Hematopoietic multipotent progenitor cell (in vitro differentiated cells): ENCODE measurements around the gene SMYD2. TPM values are rescaled to one million over a fixed set of nuclear protein-coding genes. Genes with fewer than 3 reads are reported as not detected.

Experiments
- DNase-seq, 3 donors: peaks; one replicate each; pipeline ENCODE4 v3.0.0-alpha.2; 2011 to 2015; ENCODE audit warnings: low read depth in 2 of 3, low spot score in 2 of 3
- total RNA-seq: library from RNA; depleted of rRNA; stranded (reverse); fragments of >200 nt; gene quantifications from one replicate; pipeline ENCODE4 v1.2.3, GENCODE V29; 2012

The SMYD2 gene
- total RNA-seq, 1 donor, result 7.3 TPM

DNA sequence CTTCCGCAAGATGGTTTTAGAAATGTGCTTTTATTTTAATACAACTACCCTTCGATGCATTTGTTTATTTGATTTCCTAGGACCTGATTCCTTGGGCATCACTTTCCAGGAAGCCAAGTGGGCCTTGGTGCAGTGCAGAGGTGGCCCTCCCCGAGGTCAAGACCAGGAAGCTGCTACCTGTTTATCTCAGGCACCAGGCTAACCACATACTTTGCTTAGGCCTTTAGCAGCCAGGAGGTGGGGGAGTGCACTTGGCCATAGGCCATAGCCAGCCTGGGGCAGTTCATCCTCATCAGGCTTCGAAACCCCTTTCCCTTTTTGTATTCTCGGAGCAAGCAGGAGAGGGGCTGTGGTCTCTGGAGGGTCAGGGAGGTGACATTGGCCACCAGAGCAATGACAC, 45.4 kb downstream of the SMYD2 start:
- peak in 1 of 3 donors; percentile 44 for DNase-seq

DNA sequence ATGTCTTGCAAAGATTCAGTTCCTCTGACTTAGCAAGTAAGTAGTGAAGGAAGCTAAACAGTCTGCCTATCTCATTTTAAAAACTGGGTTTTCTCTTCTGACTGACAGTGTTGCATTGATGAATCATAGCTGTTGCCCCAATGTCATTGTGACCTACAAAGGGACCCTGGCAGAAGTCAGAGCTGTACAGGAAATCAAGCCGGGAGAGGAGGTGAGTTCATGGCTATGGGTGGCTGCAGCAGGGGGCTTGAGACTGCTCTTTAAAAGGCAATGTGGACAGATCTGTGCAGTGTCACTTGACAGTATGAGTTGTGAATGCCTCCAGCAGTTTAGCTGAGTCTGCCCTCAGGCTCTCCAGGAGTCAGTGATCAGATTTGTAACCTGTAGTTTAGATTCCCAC, 46.6 kb downstream of the SMYD2 start:
- DNase-seq, result peak in 1 of 3 donors; percentile 20

DNA sequence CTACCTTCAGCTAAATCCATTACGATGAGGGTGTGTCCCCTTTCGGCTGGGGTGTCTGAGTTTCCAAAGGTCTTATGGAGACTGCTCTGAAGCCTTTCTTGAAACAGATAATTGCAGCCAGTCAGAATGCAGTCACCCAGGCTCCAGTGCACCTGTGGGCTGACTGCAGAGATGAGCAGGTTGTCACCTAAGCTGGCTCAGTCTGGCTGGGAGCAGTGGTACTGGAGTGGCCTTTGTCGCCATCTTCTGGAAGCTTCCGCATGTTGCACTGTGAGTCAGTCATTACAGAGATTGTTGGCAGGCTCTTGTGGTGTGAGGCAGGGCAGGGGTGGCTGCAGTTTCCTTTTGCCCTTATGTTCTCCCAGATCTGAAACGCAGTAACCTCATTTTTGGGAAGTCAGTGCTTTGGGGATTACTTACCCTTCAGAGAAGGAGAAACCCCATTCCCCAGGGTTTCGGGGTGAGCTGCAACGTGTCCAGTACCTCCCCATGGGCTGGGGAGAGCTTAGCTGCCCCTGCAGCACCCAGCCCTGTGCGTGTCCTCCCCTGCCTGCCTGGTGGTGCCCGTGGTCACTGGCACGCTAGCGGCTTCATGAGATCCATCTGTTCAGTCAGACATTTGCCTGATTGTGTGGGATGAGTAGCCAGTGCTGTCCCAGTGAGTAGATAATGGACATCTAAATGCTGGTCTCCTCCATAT, 48.0 kb downstream of the SMYD2 start:
- peak; percentile 54 to 81 (median 66) for DNase-seq

DNA sequence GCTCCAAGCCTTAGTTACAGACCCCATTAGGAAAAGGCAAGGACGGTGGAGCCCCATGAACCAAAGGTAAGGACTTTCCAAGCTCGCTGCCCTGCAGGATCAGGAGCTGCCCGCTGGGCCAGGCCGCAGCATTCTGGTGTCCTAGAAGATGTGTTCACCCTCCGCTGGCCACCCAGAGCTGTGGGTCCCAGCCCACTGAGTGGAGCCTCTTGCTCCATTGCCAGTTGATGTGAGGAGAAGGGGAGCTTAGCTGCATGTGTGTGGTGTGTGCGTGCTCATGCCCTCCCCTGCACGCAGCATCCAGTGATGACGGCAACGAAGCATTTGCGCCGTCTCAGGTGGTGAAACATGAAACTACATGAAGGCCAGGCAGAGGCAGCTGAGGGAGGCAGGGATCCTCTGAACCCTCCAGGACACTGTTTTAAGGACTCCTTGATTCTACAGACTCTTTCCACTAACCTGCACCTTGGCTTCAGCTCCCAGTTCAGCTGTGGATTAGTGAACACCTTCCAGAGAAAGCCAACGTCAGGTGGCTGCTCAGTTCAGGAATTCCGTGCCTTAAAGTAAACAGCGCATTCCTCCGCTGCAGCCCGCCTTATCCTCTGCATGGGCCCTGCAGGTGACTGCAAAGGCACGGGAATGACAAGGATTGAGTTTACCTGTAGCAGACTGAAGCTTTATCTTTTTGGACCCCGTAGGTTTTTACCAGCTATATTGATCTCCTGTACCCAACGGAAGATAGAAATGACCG, 48.7 kb downstream of the SMYD2 start:
- no peak for DNase-seq

DNA sequence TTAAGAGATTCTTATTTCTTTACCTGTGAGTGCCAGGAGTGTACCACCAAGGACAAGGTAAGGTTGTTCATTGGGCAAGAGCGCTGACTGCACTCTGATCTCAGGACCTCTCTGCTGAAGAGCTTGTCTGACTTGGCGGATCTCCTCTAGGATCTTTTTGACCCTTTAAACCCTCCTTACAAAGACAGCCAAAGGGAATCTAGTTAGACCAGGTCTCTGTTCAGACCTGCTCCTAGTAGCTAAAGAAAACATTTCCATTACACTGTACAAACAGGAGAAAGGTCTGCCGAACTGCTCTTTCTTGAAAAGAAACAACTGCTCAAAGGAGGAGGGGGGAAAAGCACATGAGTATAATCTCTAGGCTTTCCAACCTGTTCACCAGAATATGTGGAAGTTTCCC, 49.3 kb downstream of the SMYD2 start:
- DNase-seq, result no peak

DNA sequence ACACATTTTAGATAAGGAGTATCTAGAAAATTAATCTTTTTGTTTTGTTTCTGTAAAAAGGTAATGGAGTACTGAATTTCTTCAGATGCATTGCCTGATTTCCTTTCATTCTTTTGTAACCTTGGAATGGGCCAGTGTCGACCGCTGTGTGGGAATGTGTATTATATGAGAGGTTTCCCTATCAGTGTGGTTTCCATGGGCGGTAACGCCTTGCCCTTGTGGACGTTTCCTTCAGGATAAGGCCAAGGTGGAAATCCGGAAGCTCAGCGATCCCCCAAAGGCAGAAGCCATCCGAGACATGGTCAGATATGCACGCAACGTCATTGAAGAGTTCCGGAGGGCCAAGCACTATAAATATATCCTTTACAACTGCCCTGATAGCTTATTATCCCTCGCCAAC, 49.8 kb downstream of the SMYD2 start:
- DNase-seq, result no peak

DNA sequence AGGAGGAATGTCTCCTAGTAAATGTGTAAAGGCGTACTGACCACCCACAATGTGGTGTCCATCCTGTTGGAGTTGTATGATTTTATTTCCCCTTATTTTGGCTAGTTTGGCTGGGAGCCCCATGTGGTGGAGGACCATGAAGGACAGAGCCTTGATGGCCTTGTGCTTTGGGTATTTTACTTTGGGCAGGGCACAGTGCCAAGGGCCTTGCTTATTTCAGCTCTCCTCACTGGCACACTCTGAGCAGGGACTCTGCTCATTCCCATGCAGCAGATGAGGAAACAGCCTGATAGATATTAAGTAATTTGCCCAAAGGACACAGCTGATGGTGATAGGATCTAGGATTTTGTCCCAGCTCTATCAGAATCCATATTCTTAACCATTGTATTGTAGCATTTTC, 50.2 kb downstream of the SMYD2 start:
- DNase-seq, result no peak

DNA sequence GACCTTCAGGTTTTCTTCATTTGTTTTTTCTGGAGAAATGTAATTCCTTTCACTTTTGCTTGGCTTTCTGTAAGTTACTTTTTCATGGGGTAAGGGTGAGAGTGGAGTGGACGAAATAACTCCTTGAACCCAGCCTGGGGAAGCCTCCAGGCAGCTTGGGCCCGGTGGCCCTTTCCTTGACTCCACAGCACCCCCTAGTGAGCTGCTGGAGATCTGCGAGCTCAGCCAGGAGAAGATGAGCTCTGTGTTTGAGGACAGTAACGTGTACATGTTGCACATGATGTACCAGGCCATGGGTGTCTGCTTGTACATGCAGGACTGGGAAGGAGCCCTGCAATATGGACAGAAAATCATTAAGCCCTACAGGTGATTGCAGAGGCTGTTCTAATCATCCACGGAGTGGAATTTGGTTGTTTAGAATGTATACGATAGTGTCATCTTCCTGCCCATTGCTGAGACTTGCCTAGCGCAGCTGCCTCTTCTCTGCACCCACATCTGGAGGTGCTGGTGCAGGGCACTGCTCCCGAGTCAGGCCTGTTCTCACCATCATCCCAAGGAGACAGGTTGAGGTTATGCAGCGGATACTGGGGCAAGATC, 51.0 kb downstream of the SMYD2 start:
- peak; percentile 22 to 61 (median 30) for DNase-seq

DNA sequence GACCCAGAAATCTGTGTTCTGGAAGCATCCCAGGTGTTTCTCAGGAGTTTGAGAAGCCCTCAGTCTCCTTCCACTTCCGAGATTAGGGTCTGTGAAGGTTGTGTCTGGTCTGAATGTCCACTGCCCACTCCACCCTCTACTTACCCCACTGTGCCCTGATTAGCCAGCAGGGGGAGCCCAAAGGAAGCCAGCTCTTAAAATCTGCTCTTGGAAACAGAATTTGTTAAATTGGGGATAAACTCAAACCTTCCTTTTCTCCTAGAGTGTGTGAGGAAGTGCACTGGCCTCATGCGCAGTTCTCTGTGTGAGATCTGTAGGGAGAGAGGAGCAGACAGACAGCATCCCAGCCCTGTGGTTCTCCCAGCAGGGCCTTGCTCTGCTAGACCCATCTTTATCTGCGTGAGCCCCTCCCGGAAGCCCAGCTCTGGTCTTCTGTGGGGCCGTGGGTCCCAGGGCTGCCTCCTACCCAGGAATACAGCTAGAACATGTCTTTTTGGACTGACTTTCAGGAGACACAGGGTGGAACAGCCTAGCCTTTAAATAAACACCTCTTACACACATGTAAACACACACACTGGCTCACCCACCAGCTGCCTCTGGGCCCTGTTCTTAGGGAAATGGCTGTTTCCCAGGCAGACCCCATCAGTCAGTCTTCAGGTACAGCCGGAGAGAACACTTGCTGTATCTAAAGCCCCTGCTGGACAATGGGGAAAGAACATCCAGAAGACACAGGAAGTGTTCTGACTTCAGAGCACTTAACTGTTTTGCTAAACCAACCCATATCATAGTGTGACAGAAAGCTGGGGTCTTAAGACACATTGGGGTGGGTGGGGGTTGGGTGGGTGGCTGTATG, 52.2 kb downstream of the SMYD2 start:
- peak in 2 of 3 donors; percentile 33 to 60 for DNase-seq

DNA sequence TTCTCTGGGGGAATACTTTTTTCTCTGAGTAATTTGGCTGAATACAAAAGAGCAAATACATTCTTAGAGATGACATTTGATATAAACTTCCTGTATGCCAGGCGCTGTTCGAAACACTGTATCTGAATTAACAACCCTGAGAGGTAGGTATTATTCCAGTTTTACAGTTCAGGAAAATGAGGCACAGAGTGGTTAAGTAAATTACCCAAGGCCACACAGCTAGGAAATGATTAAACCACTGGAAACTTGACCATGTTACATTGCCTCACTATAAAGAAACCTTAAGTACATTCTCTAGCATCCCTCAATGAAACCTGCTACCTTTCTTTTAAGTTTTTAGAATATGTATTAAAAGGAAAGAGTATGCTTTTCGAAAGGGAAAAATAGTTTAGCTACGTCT, 54.6 kb downstream of the SMYD2 start:
- no peak for DNase-seq

DNA sequence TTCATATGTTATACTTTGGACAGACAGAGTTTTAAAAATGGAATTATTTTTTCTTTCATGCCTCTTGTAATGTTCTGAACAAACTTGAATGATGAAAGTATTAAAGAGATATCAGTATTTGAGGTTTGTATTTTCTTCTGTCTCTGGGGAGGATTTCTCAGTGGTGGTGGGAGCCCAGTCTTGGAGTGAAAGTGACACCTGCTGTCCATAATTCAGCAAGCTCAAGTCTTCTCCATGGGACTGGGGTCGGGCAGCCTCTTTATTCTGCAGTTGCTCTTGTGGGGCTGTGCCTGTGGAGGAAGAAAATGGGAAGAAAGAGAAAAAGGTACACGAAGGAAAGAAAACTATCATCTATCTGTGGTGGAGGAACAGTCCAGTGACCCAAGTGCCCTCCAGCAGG, 56.1 kb downstream of the SMYD2 start:
- DNase-seq, result no peak

DNA sequence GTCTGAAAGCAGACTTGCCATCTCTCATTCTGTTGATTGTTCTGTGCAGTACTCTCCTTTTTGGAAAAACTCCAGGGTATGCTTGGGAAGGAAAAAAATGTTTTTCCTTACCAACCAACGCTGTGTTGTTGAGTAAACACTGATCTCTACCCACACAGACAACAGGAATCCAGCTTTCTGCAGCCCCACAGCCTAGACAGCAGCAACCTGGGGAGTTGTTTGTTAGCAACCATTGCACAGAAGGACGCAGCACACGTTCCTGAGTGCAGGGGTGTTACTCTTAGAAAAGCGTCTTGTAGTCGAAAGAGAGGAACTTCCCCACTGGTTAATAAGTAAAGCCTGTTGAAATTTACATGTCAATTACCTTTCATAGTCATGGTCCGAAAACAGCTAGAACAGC, 56.6 kb downstream of the SMYD2 start:
- no peak for DNase-seq

DNA sequence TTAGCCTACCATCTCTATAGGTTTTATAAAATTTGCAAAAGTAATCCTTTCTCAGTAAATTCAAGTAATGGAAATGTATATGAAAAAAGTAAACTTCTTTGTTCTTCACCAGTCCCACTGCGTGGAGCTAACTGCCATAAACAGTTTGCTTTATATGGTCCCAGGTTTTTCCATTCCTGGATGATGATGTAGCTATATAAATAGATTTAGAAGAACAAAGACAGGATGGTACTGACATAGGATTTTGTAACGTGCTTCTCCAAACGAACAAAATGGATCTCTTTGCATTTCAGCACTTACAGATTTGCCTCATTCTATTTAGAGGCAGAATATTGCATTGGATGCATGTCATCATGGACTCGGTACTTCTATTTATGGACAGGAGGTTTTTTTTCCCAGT, 57.3 kb downstream of the SMYD2 start:
- DNase-seq, result no peak

DNA sequence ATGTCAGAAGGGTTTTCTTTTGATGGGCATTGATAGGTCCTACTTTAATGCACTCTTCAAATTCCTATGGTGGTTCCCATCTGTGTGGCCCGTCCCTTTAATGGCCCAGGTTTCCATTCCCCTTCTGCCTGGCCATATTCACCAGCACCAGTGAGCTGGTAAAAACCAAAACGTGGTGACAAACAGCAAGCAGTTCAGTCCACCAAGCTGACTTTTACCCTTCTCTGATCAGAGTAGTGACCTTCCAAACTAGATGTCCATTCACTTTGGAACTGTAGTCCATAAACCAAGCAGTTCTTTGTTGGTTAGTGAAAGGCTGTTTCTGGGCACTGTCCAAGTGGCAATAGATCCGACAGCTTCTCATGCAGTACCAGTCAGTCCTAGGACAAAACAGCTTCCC, 60.5 kb downstream of the SMYD2 start:
- no peak for DNase-seq

DNA sequence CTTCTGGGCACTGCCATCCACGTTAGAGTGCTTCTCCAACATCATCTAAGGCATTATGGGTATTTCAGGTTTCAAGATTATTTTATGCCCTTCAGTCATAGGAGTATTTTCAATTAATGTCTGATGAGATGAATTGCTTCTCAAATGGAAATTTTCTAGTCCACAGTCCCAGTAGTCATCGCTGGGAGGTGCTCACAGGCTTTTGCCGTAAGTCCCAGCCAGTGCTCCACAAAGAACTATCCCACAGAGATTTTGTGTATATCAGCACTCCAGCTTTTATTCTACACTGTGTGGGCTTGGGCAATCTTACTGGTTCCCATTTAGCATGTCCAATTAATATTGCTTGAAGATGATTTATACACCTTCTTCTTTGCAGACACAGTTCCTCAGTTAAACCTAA, 61.0 kb downstream of the SMYD2 start:
- DNase-seq, result no peak

DNA sequence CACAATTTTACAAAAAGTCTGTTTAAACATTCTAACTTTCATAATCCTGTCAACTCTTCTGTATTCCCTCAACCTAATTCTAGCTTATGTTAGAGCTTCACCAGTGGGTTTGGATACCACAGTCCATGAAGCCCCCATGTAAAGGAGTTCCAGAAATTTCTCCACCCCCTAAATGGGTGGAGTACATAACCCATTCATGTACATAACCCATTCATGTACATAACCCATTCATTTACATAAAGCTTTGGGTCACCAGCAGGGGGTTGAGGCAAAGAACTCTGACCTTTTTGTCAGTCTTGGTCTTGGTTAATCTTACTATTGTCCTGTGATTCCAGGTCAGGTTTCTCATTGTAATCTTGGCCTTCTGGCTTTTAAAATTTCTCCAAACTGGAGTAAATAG, 61.6 kb downstream of the SMYD2 start:
- no peak for DNase-seq

DNA sequence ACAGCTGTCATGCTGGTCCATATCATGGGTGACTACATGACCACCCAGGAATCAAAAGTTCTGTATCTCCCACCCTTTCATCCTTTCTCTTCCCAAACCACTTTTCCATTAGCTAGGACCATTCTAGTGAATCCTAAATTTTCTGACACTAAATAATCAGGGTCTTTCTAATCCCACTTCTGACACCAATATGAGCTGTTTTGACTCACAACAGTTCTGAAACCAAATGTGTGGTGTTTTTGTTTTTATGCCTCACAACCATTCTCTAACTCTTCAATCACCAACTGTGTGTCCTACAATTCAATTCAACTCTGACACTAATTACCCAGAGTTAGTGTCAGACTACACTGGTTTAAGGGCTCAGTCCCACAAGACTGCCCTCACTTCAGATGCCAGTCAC, 63.9 kb downstream of the SMYD2 start:
- DNase-seq, result no peak

DNA sequence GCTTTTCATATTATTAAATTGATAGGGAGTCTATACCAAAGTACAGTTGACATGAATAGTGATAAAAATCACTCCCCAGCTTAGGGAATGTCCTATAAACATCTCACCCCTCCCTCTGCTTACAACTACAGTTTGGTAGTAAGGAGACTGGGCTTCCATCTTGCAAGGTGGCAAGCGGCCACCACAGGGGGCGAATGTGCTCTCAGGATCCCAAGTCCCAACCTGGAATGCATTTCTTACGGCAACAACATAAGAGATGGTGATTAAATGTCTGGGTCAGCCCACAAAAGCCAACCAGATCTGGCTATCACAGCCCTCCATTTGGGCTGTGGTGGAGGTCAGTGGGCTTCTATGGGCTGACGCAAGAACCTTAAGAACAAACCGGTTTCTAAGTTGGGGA, 68.0 kb downstream of the SMYD2 start:
- DNase-seq, result no peak

DNA sequence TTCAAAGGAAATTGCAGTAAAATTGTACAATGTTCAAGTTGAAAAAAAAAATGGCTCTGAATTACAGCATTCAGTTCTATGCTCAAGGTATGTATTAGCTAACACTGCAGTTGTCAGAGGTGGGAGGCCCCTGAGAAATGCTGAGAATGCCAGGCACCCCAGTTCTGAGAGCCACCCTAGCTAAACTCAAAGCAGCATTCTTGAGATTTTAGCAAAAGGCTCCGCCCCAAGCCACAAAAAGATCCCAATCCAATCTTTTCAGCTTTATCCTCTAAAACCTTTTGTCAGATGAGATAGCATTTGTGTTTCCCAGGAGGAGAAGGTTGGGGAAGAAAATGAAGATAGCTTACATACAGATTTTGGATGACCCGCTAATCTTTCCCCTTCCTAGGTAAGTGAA, 68.8 kb downstream of the SMYD2 start:
- DNase-seq, result no peak

DNA sequence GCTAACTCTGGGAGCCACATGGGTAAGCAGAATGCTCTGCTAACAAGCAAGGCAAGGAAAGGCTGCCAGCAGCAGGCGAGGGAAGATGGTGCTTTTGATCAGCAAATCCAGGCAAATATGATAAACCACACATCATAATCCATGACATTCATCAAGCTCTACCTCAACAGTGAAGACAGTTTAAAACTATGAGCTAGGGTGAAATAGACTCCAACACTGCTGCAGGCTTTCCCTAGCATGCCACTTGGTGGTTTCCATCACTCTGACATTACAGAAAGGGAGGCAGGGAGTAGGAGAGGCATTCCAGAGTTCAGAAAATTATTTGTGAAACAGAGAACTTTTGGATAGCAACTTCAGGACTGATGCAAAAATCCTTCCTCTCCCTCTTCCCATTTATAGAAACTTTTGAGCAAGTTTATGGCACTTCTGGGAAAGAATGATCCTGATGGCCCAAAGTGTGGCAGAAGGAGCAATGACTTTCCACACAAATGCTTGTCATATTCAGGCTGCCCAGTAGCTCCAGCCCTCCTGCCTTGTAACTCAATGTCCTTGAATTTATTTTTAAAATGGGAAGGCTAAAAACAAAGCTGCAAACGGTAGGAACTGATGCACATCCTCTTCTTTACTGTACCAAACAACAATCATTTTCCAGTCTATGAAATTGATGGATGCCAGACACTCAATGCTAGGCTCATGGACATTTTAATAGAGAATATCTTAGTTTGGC, 70.8 kb downstream of the SMYD2 start:
- DNase-seq, result no peak
